Stomach (tissue), 9 donors: Measurements from ENCODE around the gene IL18R1. TPM values are rescaled to one million over a fixed set of nuclear protein-coding genes. Genes with fewer than 3 reads are reported as not detected.

Source experiments
- DNase-seq, 2 donors: peaks; one replicate each; pipeline versions ENCODE4 v3.0.0 to v3.0.0-alpha.2; 2013 to 2019
- H3K27ac ChIP-seq, 5 donors: fragments of 200-600 bp in 4 of 5; sonication (generic) in 4 of 5; one replicate each; pipeline ENCODE4 v1.5.1; 2013 to 2019; ENCODE audit warnings: mild to moderate bottlenecking in 1 of 5, moderate library complexity in 1 of 5
- H3K27me3 ChIP-seq, 3 donors: fragments of 200-600 bp; sonication (generic); one replicate each; pipeline ENCODE4 v1.5.1; 2017 to 2019; ENCODE audit warnings: mixed run types in 1 of 3
- H3K36me3 ChIP-seq, 4 donors: fragments of 200-600 bp; sonication (generic); 1 replicate in 3 of 4; 2 replicates in 1 of 4; pipeline ENCODE4 v1.5.1; 2016 to 2019
- H3K4me1 ChIP-seq, 4 donors: fragments of 200-600 bp; sonication (generic); one replicate each; pipeline ENCODE4 v1.5.1; 2016 to 2019
- H3K4me3 ChIP-seq, 4 donors: fragments of 200-600 bp; sonication (generic) in 3 of 4; one replicate each; pipeline ENCODE4 v1.5.1; 2016 to 2019; ENCODE audit warnings: mild to moderate bottlenecking in 1 of 4
- H3K9me3 ChIP-seq, 4 donors: fragments of 200-600 bp; sonication (generic); one replicate each; pipeline ENCODE4 v1.5.1; 2016 to 2019
- EP300 ChIP-seq: sonication (generic); formaldehyde crosslinking; IDR thresholded peaks from one replicate; pipeline ENCODE4 v1.6.1; 2017; ENCODE audit warnings: antibody characterized with exemption
- POLR2A ChIP-seq, 4 donors: fragments of 450-650 bp; IDR thresholded peaks; one replicate each; pipeline ENCODE4 v1.6.1; 2016; ENCODE audit warnings: antibody characterized with exemption in 4 of 4, control low read depth in 2 of 4, mild to moderate bottlenecking in 1 of 4, moderate library complexity in 1 of 4
- POLR2AphosphoS5 ChIP-seq, 3 donors: sonication (generic); formaldehyde crosslinking; IDR thresholded peaks; one replicate each; pipeline ENCODE4 v1.6.1; 2016; ENCODE audit warnings: antibody characterized with exemption in 3 of 3
- WGBS, 5 donors: extraction: QIAGEN DNeasy Blood & Tissue Kit in 3 of 5; methylation state at CpG; one replicate each; pipeline versions ENCODE4 v1.1.5 to v1.1.7; 2013 to 2018; 5-methylcytosine and 5-hydroxymethylcytosine counted together
- intact Hi-C: fragments of 100-400 bp; cut with DNase I; formaldehyde crosslinking; loops from one replicate; pipeline ENCODE4 v1.15.1; 2023; ENCODE audit warnings: low total_unique reads
- polyA plus RNA-seq, 3 donors: library from polyadenylated mRNA; stranded (reverse); fragments of 200-250 nt; gene quantifications; one replicate each; pipeline ENCODE4 v1.2.3, GENCODE V29; 2013
- total RNA-seq, 5 donors: library from RNA; depleted of rRNA; stranded (reverse); fragments of >200 nt; gene quantifications; one replicate each; pipeline versions ENCODE4 v1.1.0 to v1.2.3, GENCODE V29; 2014 to 2016
- TF ChIP-seq, protein P1 (sequence below), 7 experiments: fragments of 450-650 bp in 4 of 7; fragments of 200-600 bp in 3 of 7; sonication (generic) in 3 of 7; IDR thresholded peaks; one replicate each; pipeline ENCODE4 v1.5.1; 2016 to 2019; ENCODE audit warnings: antibody characterized with exemption in 7 of 7, control low read depth in 2 of 7, mild to moderate bottlenecking in 1 of 7
- donor health status: healthy with polysubstance abuse.
- donor health status: Bipolar disorder and iron deficiency.
- donor health status: healthy.

IL18R1 gene
- total and polyA plus RNA-seq, 8 donors = 0.29 to 83.9 (median 2.5) TPM

DNA sequence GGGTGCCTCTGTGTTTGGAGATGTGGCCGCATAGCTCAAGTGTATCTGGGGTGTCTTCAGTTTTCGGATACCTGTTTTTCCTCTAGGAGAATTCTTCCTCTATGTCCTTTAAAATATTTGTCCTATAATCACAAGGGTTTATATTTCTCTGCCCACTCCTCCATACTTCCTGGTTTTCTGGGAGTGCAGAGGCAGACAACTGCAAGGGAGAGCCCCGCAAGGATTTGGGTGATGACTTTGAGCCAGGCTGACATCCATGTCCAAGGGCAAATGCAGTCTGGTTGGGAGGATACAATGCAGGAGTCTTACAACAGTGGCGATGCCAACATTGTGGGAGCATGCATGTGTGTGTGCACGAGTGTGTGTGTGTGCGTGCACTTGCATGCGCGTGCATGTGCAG lies 42.1 kb upstream of the IL18R1 start:
- no peaks in the 10 kb centered on the region for H3K4me1 ChIP-seq
- TF ChIP-seq EP300 (no peak), POLR2A (IDR thresholded peaks at IDR 0.05) (no peak), POLR2AphosphoS5 (IDR thresholded peaks at IDR 0.05) (no peak)
- TF ChIP-seq, protein P1, sequence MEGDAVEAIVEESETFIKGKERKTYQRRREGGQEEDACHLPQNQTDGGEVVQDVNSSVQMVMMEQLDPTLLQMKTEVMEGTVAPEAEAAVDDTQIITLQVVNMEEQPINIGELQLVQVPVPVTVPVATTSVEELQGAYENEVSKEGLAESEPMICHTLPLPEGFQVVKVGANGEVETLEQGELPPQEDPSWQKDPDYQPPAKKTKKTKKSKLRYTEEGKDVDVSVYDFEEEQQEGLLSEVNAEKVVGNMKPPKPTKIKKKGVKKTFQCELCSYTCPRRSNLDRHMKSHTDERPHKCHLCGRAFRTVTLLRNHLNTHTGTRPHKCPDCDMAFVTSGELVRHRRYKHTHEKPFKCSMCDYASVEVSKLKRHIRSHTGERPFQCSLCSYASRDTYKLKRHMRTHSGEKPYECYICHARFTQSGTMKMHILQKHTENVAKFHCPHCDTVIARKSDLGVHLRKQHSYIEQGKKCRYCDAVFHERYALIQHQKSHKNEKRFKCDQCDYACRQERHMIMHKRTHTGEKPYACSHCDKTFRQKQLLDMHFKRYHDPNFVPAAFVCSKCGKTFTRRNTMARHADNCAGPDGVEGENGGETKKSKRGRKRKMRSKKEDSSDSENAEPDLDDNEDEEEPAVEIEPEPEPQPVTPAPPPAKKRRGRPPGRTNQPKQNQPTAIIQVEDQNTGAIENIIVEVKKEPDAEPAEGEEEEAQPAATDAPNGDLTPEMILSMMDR (IDR thresholded peaks at IDR 0.05) = no peak
- 80 to 95% (median 85%) methylated on average over 8 of the region's 8 CpGs for WGBS, 5 donors
- no peaks in the 10 kb centered on the region for H3K27me3 ChIP-seq
- DNase-seq = no peak
- intact Hi-C loops = no loop called here
- H3K9me3 ChIP-seq = no peaks in the 10 kb centered on the region
- H3K27ac ChIP-seq = no peak overlapping the region
- peak overlapping the region in 1 of 4 donors; percentile 3 for H3K4me3 ChIP-seq
- H3K36me3 ChIP-seq = no peaks in the 10 kb centered on the region

DNA sequence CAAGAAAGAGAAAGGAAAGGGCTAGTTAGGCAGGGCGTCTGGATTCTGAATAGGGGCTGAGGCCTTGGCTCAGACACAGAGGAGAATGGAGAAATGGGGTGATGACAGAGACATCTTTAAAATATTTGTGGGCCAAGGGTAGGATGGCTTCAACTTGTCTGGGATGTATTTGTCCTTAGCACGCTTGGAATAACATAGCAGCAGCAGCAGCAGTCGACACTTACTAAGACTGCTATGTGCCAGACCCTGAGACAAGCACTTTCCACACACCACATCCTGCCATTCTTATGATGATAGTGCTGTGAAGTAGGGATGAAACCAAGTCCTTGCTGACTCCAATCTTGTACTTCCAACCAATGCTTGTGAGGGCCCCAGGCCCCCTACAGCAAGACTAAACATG lies 41.6 kb upstream of the IL18R1 start:
- no peaks in the 10 kb centered on the region for H3K36me3 ChIP-seq
- WGBS, 5 donors = 72 to 95% (median 90%) methylated on average over 3 of the region's 3 CpGs
- H3K9me3 ChIP-seq = no peaks in the 10 kb centered on the region
- DNase-seq = no peak
- H3K27ac ChIP-seq = no peak overlapping the region
- intact Hi-C loops = no loop called here
- no peaks in the 10 kb centered on the region for H3K4me1 ChIP-seq
- no peak overlapping the region for H3K4me3 ChIP-seq
- H3K27me3 ChIP-seq = no peaks in the 10 kb centered on the region
- TF ChIP-seq POLR2AphosphoS5 (IDR thresholded peaks at IDR 0.05) = no peak
- TF ChIP-seq EP300 = no peak
- TF ChIP-seq, protein P1 (IDR thresholded peaks at IDR 0.05) = no peak
- TF ChIP-seq POLR2A (IDR thresholded peaks at IDR 0.05) = no peak

DNA sequence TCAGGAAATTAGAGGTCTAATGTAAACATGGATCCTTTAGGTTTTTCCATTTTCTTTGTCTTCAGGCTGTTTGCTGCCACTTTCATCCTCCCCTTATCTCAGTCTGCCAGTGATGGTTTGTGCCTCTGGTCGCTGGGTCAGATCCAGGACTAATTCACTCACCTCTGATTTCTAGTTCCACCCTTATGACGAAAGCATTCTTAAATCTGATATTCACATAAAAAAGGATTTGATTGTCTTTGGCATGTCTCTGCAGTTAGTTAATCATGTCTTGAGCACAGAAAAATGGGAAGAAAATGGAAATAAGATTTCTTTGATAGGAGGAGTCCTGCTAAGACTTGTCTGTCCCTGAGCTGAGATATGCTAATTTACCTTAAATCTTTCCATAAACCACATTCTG lies 39.7 kb upstream of the IL18R1 start:
- no peaks in the 10 kb centered on the region for H3K27me3 ChIP-seq
- H3K9me3 ChIP-seq = no peaks in the 10 kb centered on the region
- no peak overlapping the region for H3K4me3 ChIP-seq
- no peak for DNase-seq
- 47 to 57% (median 54%) methylated on average over 2 of the region's 2 CpGs for WGBS, 5 donors
- H3K4me1 ChIP-seq = no peaks in the 10 kb centered on the region
- no peak overlapping the region for H3K27ac ChIP-seq
- TF ChIP-seq EP300 = no peak
- no peak for TF ChIP-seq POLR2A (IDR thresholded peaks at IDR 0.05)
- TF ChIP-seq POLR2AphosphoS5 (IDR thresholded peaks at IDR 0.05) = no peak
- TF ChIP-seq, protein P1 (IDR thresholded peaks at IDR 0.05) = no peak
- no peaks in the 10 kb centered on the region for H3K36me3 ChIP-seq
- intact Hi-C loops = no loop called here

DNA sequence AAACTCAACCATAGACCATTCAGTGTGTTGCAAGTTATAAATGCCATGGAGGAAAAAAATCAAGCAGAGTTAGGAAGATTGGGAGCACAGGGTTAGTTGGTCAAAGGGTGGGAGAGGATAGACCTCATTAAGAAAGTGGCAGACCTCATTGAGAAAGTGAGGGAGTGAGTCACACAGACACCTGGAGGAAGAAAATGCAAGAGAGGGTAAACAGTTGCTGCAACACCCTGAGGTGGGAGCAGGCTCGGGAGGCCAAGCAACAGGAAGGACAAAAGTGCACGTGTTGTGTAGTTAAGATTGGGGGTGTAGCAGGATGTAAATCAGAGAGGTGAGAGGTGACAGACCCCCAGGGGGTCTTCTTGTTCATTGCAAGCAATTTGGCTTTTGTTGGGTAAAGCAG lies 37.9 kb upstream of the IL18R1 start:
- no peaks in the 10 kb centered on the region for H3K9me3 ChIP-seq
- intact Hi-C loops = no loop called here
- WGBS, 5 donors = 14 to 21% (median 17%) methylated on average over 2 of the region's 2 CpGs

More for the DNA sequence above, 37.9 kb upstream of the IL18R1 start:
- no peak for TF ChIP-seq POLR2A (IDR thresholded peaks at IDR 0.05)
- no peak for TF ChIP-seq EP300
- TF ChIP-seq POLR2AphosphoS5 (IDR thresholded peaks at IDR 0.05) = no peak
- TF ChIP-seq, protein P1 (IDR thresholded peaks at IDR 0.05) = no peak
- Histone ChIP-seq H3K4me3 (no peak overlapping the region), H3K27me3 (no peaks in the 10 kb centered on the region), H3K27ac (no peak overlapping the region), H3K36me3 (no peaks in the 10 kb centered on the region), H3K4me1 (no peaks in the 10 kb centered on the region)
- peak in 1 of 2 donors; percentile 56 for DNase-seq
